Measurements from ENCODE around the gene RNF212B. TPM values are rescaled to one million over a fixed set of nuclear protein-coding genes. Genes with fewer than 3 reads are reported as not detected.

RNF212B gene
- total and polyA plus RNA-seq, 2 of the 13 experiments (the other 11 are each of a cell fraction or from before 2014, with no cell fraction given), result 0.05 TPM; not detected in 1

GRCh38 chr14:23321572-23322547, 84.1 kb downstream of the RNF212B start (continued):
- no peak for TF ChIP-seq MXI1 (IDR thresholded peaks at IDR 0.05; ENCODE audit: borderline replicate concordance, low read depth, low read length)
- peak; percentile 81 for TF ChIP-seq ZBTB10 (CRISPR knock-in tag; IDR thresholded peaks at IDR 0.05; ENCODE audit: borderline replicate concordance)
- TF ChIP-seq PLRG1 (conservative IDR thresholded peaks at IDR 0.05), result no peak
- TF ChIP-seq ZNF562 (CRISPR knock-in tag; IDR thresholded peaks at IDR 0.05; ENCODE audit: borderline replicate concordance), result no peak
- TF ChIP-seq RARA (CRISPR knock-in tag; IDR thresholded peaks at IDR 0.05), result peak; percentile 50; the same call in 1 of the 2 replicates
- TF ChIP-seq ZBTB14 (CRISPR knock-in tag; IDR thresholded peaks at IDR 0.05), result peak; percentile 33; the same call in 1 of the 2 replicates
- TF ChIP-seq CBX1 (IDR thresholded peaks at IDR 0.05; ENCODE audit: low read depth), result peak; percentile 29
- TF ChIP-seq, protein P1, sequence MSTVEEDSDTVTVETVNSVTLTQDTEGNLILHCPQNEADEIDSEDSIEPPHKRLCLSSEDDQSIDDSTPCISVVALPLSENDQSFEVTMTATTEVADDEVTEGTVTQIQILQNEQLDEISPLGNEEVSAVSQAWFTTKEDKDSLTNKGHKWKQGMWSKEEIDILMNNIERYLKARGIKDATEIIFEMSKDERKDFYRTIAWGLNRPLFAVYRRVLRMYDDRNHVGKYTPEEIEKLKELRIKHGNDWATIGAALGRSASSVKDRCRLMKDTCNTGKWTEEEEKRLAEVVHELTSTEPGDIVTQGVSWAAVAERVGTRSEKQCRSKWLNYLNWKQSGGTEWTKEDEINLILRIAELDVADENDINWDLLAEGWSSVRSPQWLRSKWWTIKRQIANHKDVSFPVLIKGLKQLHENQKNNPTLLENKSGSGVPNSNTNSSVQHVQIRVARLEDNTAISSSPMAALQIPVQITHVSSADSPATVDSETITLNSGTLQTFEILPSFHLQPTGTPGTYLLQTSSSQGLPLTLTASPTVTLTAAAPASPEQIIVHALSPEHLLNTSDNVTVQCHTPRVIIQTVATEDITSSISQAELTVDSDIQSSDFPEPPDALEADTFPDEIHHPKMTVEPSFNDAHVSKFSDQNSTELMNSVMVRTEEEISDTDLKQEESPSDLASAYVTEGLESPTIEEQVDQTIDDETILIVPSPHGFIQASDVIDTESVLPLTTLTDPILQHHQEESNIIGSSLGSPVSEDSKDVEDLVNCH (CRISPR knock-in tag; IDR thresholded peaks at IDR 0.05), result no peak
- no peak for TF ChIP-seq ZNF251 (CRISPR knock-in tag; IDR thresholded peaks at IDR 0.05)
- no peak for TF ChIP-seq NONO (IDR thresholded peaks at IDR 0.05)
- TF ChIP-seq NONO (CRISPR knock-in tag; conservative IDR thresholded peaks at IDR 0.05), result no peak; the same call in none of the 2 replicates
- no peak for TF ChIP-seq ZMAT3 (CRISPR knock-in tag; conservative IDR thresholded peaks at IDR 0.05)
- no peak for TF ChIP-seq POLR2AphosphoS2 (IDR thresholded peaks at IDR 0.05; ENCODE audit: low read depth, low read length)
- TF ChIP-seq, protein P2, sequence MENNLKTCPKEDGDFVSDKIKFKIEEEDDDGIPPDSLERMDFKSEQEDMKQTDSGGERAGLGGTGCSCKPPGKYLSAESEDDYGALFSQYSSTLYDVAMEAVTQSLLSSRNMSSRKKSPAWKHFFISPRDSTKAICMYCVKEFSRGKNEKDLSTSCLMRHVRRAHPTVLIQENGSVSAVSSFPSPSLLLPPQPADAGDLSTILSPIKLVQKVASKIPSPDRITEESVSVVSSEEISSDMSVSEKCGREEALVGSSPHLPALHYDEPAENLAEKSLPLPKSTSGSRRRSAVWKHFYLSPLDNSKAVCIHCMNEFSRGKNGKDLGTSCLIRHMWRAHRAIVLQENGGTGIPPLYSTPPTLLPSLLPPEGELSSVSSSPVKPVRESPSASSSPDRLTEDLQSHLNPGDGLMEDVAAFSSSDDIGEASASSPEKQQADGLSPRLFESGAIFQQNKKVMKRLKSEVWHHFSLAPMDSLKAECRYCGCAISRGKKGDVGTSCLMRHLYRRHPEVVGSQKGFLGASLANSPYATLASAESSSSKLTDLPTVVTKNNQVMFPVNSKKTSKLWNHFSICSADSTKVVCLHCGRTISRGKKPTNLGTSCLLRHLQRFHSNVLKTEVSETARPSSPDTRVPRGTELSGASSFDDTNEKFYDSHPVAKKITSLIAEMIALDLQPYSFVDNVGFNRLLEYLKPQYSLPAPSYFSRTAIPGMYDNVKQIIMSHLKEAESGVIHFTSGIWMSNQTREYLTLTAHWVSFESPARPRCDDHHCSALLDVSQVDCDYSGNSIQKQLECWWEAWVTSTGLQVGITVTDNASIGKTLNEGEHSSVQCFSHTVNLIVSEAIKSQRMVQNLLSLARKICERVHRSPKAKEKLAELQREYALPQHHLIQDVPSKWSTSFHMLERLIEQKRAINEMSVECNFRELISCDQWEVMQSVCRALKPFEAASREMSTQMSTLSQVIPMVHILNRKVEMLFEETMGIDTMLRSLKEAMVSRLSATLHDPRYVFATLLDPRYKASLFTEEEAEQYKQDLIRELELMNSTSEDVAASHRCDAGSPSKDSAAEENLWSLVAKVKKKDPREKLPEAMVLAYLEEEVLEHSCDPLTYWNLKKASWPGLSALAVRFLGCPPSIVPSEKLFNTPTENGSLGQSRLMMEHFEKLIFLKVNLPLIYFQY (CRISPR knock-in tag; IDR thresholded peaks at IDR 0.05; ENCODE audit: borderline replicate concordance), result peak; percentile 88
- no peak for TF ChIP-seq HMG20A (CRISPR knock-in tag; IDR thresholded peaks at IDR 0.05; ENCODE audit: borderline replicate concordance)
- TF ChIP-seq ZFAT (CRISPR knock-in tag; conservative IDR thresholded peaks at IDR 0.05), result no peak; the same call in 1 of the 2 replicates
- no peak for TF ChIP-seq HMGA1 (CRISPR knock-in tag; conservative IDR thresholded peaks at IDR 0.05)
- peak; percentile 9 for TF ChIP-seq TEAD3 (CRISPR knock-in tag; optimal IDR thresholded peaks at IDR 0.05; ENCODE audit: borderline replicate concordance)
- TF ChIP-seq ZNF274 (CRISPR knock-in tag; IDR thresholded peaks at IDR 0.05), result no peak; the same call in 1 of the 2 replicates

All from HepG2 (cell line).